HG03139 (cell line): ENCODE results near the gene GRIN2C.

Experiments used
- ATAC-seq: cut with Tn5 transposase; IDR thresholded peaks from one replicate; pipeline ENCODE4 v1.9.1; 2021; ENCODE audit not compliant: unreplicated experiment

Gene GRIN2C

GRCh38 chr17:74824961-74825627, 34.6 kb downstream of the GRIN2C start:
- no peak for ATAC-seq

DNA sequence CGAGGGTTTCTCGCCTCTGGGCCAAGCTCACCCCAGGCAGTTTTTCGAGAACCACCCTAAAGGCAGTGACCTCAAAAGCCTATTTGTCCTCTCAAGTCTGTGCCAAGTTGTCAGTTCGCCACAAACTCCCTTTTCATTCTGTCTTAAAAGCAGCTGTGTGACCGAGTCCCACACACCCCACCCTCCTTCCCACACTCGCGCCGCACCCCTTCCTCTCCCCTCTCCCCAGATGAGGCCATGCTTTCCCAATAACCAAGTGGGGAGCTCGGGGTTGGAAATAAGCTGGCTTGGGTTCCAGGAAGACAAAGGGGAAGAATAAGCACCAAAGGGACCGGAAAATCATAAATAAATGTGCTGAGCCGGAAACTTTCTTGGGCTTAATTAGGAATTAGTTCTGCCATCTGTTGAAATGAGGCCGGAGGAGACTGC, 36.7 kb downstream of the GRIN2C start:
- ATAC-seq: no peak

- ATAC-seq: no peak
Measured at GRCh38 chr17:74822335-74822938, 37.2 kb downstream of the GRIN2C start.

GRCh38 chr17:74821655-74822334, 37.9 kb downstream of the GRIN2C start:
- no peak for ATAC-seq

GRCh38 chr17:74819801-74820436, 39.8 kb downstream of the GRIN2C start:
- no peak for ATAC-seq

DNA sequence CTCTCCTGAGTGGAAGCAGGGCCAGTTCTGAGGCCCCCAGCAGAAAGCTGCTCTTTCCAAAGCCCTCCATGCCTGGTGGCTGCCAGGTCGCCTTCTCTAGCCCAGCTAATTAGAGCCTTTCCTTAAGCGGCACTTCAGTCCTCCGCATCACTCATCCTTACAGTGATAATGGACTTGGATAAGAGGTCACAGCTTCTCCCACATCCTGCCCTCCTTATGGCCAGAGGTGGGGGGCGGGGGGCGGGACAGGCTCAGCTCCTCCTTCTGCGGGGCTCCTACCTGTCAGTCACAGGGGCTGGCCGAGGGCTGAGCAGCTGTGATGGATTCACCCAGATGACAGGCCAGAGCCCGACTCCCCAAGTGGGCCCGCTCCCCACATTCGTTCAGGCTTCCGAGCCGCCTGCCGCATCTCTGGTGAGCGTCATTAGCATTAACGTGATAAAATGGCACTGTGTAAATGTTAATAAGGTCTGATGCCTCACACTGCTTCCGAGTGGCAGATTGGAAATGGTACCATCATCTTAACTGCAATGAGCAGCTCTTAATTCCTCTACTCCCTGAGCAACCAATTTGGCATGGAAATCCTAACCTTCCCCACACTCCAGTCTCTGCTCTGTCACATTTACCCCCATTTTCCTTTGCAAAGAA, 41.3 kb downstream of the GRIN2C start:
- no peak for ATAC-seq

GRCh38 chr17:74816905-74817620, 42.6 kb downstream of the GRIN2C start:
- ATAC-seq: no peak

DNA sequence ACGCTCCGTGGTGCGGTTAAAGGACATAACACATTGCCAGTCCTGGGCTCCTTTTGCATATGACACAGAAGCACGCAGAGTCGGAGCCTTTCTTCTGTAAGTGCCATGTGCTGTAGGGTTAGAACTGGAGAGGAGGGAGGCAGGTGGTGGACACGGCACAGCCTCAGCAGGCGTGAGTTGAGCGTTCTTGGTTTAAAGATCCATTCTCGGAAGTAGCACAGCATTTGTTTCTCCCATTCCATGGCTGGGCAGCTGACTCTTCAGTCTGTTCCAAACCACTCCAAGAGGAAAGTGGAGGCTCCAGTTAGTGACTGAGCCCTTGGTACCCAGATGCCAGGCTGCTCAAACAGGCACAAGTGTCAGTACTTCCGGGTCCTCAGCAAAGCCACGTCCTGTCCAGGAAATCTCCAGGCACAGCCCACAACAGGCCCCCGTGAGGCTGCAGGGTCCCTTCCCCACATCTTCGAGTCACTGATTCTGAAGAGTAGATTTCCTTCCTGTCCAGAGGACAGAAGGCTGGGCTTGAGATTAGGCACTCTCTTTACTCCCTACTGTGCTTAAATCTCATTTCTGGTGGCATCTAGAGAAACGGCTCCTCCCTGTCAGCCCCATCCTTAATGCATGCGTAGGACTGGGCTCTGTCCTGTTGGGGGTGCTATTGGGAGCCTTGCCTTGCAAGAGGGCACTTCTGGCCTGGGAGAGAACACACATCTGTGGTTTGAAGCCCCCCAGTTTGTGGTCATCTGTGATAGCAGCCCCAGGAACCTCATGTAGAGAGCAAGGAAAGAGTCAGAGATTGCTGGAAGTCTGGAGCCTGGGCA, 43.9 kb downstream of the GRIN2C start:
- no peak for ATAC-seq

GRCh38 chr17:74815067-74815466, 44.6 kb downstream of the GRIN2C start:
- ATAC-seq: no peak

DNA sequence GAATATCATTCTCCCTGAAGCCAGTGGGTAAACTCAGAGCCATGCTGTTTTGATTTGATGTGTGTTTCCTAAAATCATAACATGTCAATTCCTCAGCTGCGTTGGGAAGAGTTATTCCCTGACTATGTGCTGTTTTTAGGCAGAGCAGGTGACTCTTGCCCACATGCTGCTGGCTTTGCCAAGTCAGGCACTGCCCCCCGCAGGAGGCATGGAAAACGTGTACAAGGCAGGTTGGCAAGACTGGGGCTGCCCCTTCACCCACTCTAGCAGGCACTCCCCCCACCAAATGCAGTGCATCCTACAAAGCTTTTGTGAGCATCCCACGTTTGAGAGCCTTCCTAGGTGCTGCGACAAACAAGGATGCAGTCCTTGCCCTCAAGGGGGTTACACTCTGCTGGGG, 45.2 kb downstream of the GRIN2C start:
- ATAC-seq: no peak

- no peak for ATAC-seq
Measured at GRCh38 chr17:74812109-74813009, 47.3 kb downstream of the GRIN2C start.

DNA sequence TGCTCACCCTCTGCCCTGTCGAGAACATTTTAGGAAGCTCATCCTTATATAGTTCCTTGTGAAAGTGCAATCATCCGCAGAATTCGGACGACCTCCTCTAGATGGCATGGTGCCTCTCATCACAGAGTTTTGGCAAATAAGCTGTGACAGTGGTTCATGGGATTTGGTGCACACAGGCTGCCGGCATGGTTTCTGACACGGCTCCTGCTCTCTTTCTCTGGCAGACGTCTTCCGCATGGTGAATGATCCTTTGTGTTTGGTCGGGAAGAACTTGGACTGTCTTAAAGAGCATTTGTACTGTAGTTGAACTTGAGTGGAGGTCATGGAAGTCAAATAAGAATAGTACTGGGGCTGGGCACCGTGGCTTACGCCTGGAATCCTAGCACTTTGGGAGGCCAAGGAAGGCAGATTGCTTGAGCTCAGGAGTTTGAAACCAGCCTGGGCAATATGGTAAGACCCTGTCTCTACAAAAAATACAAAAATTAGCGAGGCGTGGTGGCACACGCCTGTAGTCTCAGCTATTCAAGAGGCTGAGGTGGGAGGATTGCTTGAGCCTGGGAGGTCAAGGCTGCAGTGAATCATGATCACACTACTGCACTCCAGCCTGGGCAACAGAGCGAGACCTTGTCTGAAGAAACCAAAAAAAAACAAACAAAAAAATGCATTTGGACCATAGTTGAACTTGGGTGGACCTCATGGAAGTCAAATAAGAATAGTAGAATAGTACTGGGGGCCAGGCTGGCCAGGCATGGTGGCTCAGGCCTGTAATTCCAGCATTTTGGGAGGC, 48.8 kb downstream of the GRIN2C start:
- ATAC-seq: no peak

GRCh38 chr17:74808714-74809430, 50.8 kb downstream of the GRIN2C start:
- no peak for ATAC-seq

- no peak for ATAC-seq
Measured at GRCh38 chr17:74807925-74808324, 51.8 kb downstream of the GRIN2C start.

DNA sequence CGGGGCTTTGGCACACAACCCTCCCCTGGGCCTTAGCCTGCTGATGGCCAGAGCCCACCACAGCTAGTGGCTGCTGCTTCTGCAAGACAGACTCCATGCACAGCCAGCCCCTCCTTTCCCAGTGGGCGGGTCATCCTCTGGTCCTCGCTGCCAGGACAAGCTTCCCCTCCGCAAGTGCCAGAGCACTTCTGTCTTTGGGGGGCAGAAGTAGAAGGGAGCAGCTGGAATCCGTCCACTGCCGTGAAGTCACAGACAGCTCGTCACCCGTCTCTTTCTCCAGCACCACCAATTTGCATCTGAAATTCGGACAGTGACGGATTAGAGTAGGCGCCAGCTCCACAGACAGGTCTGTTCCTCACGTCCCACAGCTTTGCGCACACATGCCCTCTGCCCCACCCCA, 52.2 kb downstream of the GRIN2C start:
- no peak for ATAC-seq

- no peak for ATAC-seq
Measured at GRCh38 chr17:74806334-74806733, 53.4 kb downstream of the GRIN2C start.

GRCh38 chr17:74805591-74805991, 54.1 kb downstream of the GRIN2C start:
- no peak for ATAC-seq
